GM12878 (cell line): Measurements from ENCODE around the gene KRTAP5-3. TPM values are rescaled to one million over a fixed set of nuclear protein-coding genes. Genes with fewer than 3 reads are reported as not detected.
"Not testable (repeated sequence)": the region's sequence is repeated elsewhere in the genome, so short reads cannot be mapped to it uniquely, and the experiment has no call there.

Experiments used
- ATAC-seq: fragments of 200-7000 bp; cut with Tn5 transposase; 3 replicates; pipeline ENCODE4 v1.9.1; 2020; ENCODE audit warnings: mild to moderate bottlenecking, moderate library complexity
- BruUV-seq: library from RNA; stranded (reverse); fragments of 400-500 nt; replicated peaks from 2 replicates; lab custom pipeline; 2021; lab: Mats Ljungman, UMichigan
- CTCF ChIA-PET: fragments of 300-600 bp; sonication (Branson Sonifier 250); formaldehyde crosslinking; extraction: SDS; loops from one replicate; lab custom pipeline; 2021; ENCODE audit warnings: inconsistent platforms; lab: Yijun Ruan, JAX
- POLR2A ChIA-PET: fragments of 350-600 bp; formaldehyde crosslinking; extraction: SDS; loops from one replicate; lab custom pipeline; 2021; ENCODE audit warnings: inconsistent platforms; lab: Charles Lee
- RAD21 ChIA-PET: fragments of 300-600 bp; sonication (Branson Sonifier 250); formaldehyde crosslinking; loops from one replicate; lab custom pipeline; 2023; ENCODE audit warnings: antibody characterized with exemption; ENCODE audit not compliant: unreplicated experiment; lab: Charles Lee
- SMC1A ChIA-PET: fragments of 300-600 bp; sonication (Branson Sonifier 250); formaldehyde crosslinking; loops from one replicate; lab custom pipeline; 2023; ENCODE audit not compliant: unreplicated experiment, uncharacterized antibody; lab: Charles Lee
- DNase-seq: peaks from one replicate; pipeline ENCODE4 v3.0.0-alpha.2; 2011; ENCODE audit warnings: low read depth, low spot score
- FAIRE-seq: peaks from 3 replicates; lab custom pipeline; 2011; peaks lifted over from hg19 to GRCh38; lab: Jason Lieb, UNC
- H2AFZ ChIP-seq: 2 replicates; pipeline ENCODE4 v1.6.0; 2011; ENCODE audit warnings: low read depth, low read length, control low read depth; ENCODE audit not compliant: control insufficient read depth
- H3K27ac ChIP-seq: 2 replicates; pipeline ENCODE4 v1.5.1; 2011; ENCODE audit warnings: control low read depth; ENCODE audit not compliant: control insufficient read depth, insufficient read depth
- H3K27me3 ChIP-seq, 2 experiments: replicated peaks in 1 of 2; 2 replicates each; pipeline versions ENCODE4 v1.6.0 to v1.6.1; 2011; ENCODE audit warnings: low read length in 1 of 2; ENCODE audit not compliant: control insufficient read depth in 2 of 2, insufficient read depth in 2 of 2
- H3K36me3 ChIP-seq, 2 experiments: 2 replicates each; pipeline ENCODE4 v1.5.1; 2011; ENCODE audit warnings: low read length in 1 of 2; ENCODE audit not compliant: control insufficient read depth in 2 of 2, insufficient read depth in 2 of 2
- H3K4me1 ChIP-seq: 2 replicates; pipeline ENCODE4 v1.6.1; 2011; ENCODE audit warnings: mild to moderate bottlenecking, low read length, moderate library complexity, mixed read lengths; ENCODE audit not compliant: control insufficient read depth, insufficient read depth
- H3K4me2 ChIP-seq: 2 replicates; pipeline ENCODE4 v1.6.0; 2011; ENCODE audit warnings: control low read depth; ENCODE audit not compliant: control insufficient read depth, insufficient read depth
- H3K4me3 ChIP-seq: fragments of 200-600 bp; sonication (generic); 2 replicates; pipeline ENCODE4 v1.5.1; 2016
- H3K79me2 ChIP-seq: 2 replicates; pipeline ENCODE4 v1.6.0; 2011; ENCODE audit warnings: low read length; ENCODE audit not compliant: control insufficient read depth, insufficient read depth
- H3K9ac ChIP-seq: 2 replicates; pipeline ENCODE4 v1.8.0; 2011; ENCODE audit warnings: low read length, control low read depth, mixed read lengths; ENCODE audit not compliant: control insufficient read depth, insufficient read depth
- H3K9me3 ChIP-seq: replicated peaks from 3 replicates; pipeline ENCODE4 v1.5.1; 2011; ENCODE audit warnings: mild to moderate bottlenecking, low read length; ENCODE audit not compliant: control insufficient read depth, insufficient read depth
- H4K20me1 ChIP-seq: 2 replicates; pipeline ENCODE4 v1.6.0; 2011; ENCODE audit not compliant: control insufficient read depth, insufficient read depth
- EP300 ChIP-seq, 2 experiments: fragments of 150-350 bp in 1 of 2; IDR thresholded peaks; 2 replicates each; pipeline ENCODE4 v1.6.1; 2011 to 2012; ENCODE audit warnings: low read depth in 2 of 2, low read length in 2 of 2, borderline replicate concordance in 1 of 2, improper control_type of control experiment in 1 of 2, inconsistent platforms in 1 of 2; ENCODE audit not compliant: control insufficient read depth in 1 of 2
- FOXM1 ChIP-seq: IDR thresholded peaks from 2 replicates; pipeline ENCODE4 v1.6.1; 2012; ENCODE audit warnings: low read depth, mild to moderate bottlenecking, inconsistent platforms, low read length, moderate library complexity
- HDGF ChIP-seq: fragments of 450-650 bp; IDR thresholded peaks from 2 replicates; pipeline ENCODE4 v1.6.1; 2016; ENCODE audit warnings: antibody characterized with exemption
- IKZF1 ChIP-seq: fragments of 450-650 bp; conservative IDR thresholded peaks from 2 replicates; pipeline ENCODE4 v1.6.1; 2017; ENCODE audit warnings: antibody characterized with exemption, mild to moderate bottlenecking
- MLLT1 ChIP-seq: fragments of 450-650 bp; IDR thresholded peaks from 2 replicates; pipeline ENCODE4 v1.6.1; 2016; ENCODE audit warnings: mild to moderate bottlenecking
- MXI1 ChIP-seq: fragments of 150-350 bp; IDR thresholded peaks from 2 replicates; pipeline ENCODE4 v1.6.1; 2011; ENCODE audit warnings: low read depth, mild to moderate bottlenecking, inconsistent platforms, low read length, improper control_type of control experiment
- PAX8 ChIP-seq: fragments of 450-650 bp; IDR thresholded peaks from 2 replicates; pipeline ENCODE4 v1.6.1; 2017; ENCODE audit warnings: mild to moderate bottlenecking, moderate library complexity
- SMARCA5 ChIP-seq: fragments of 450-650 bp; IDR thresholded peaks from 2 replicates; pipeline ENCODE4 v1.6.1; 2017; ENCODE audit warnings: mild to moderate bottlenecking
- TCF12 ChIP-seq: IDR thresholded peaks from 2 replicates; pipeline ENCODE4 v1.6.1; 2011; ENCODE audit warnings: low read depth, mild to moderate bottlenecking, low read length
- WGBS: methylation state at CpG from one replicate; pipeline ENCODE4 v1.1.6; 2016; ENCODE audit warnings: low lambda C conversion rate; ENCODE audit not compliant: insufficient replicate concordance, insufficient coverage; ENCODE audit errors: missing lambda C conversion rate; 5-methylcytosine and 5-hydroxymethylcytosine counted together
- in situ Hi-C: fragments of 300-500 bp; cut with MboI; formaldehyde crosslinking; loops from 9 replicates; pipeline ENCODE4 v1.14.3; 2018; ENCODE audit warnings: mixed read lengths
- intact Hi-C: fragments of 100-400 bp; cut with micrococcal nuclease; formaldehyde crosslinking; loops from one replicate; pipeline ENCODE4 v1.14.2; 2022; ENCODE audit not compliant: unreplicated experiment
- polyA plus RNA-seq, 11 experiments: library from polyadenylated mRNA; depleted of rRNA in 4 of 11; unstranded in 6 of 11; stranded (reverse) in 5 of 11; fragments of >200 nt; fragmentation: Nextera tagmentation in 4 of 11; fragmentation: Illumina TruSeq in 1 of 11; extraction: Ambion mirVana in 4 of 11; extraction: Trizol in 1 of 11; gene quantifications; 1 replicate in 1 of 11; 2 replicates in 10 of 11; pipeline versions ENCODE4 v1.2.1 to v1.2.3, GENCODE V29; 2011 to 2016; ENCODE audit warnings: inconsistent platforms in 2 of 11, missing spikeins in 2 of 11, low read depth in 1 of 11
- total RNA-seq, 4 experiments: library from RNA; depleted of rRNA in 3 of 4; stranded (reverse); fragments of >200 nt in 3 of 4; fragmentation: Illumina TruSeq in 1 of 4; extraction: Trizol in 1 of 4; gene quantifications; 2 replicates each; pipeline versions ENCODE4 v1.2.1 to v1.2.3, GENCODE V29; 2013 to 2021

The KRTAP5-3 gene
- total and polyA plus RNA-seq, 10 of the 15 experiments (the other 5 are each of a cell fraction or from before 2014, with no cell fraction given): not detected

GRCh38 chr11:1589996-1590395 is 18.3 kb downstream of the KRTAP5-3 start:
- Histone ChIP-seq H3K9ac (no peak overlapping the region), H3K36me3 (no peaks in the 10 kb centered on the region), H2AFZ (no peak overlapping the region), H3K27me3 (no peaks in the 10 kb centered on the region; a peak in 1 of 4 replicates), H4K20me1 (no peaks in the 10 kb centered on the region), H3K4me1 (no peaks in the 10 kb centered on the region), H3K79me2 (no peaks in the 10 kb centered on the region), H3K27ac (no peak overlapping the region), H3K9me3 (no peaks in the 10 kb centered on the region; the same call in 2 of the 3 replicates), H3K4me3 (no peak overlapping the region), H3K4me2 (no peak overlapping the region)
- no TSS peak for BruUV-seq
- DNase-seq (no peak), FAIRE-seq (no peak), ATAC-seq (no peak)
- TF ChIP-seq MXI1 (no peak), MLLT1 (no peak), EP300 (IDR thresholded peaks at IDR 0.05; ENCODE audit: borderline replicate concordance in 1 of 2, control insufficient read depth in 1 of 2, low read depth in 2 of 2, low read length in 2 of 2) (no peak), PAX8 (no peak), TCF12 (no peak), HDGF (no peak), SMARCA5 (no peak), IKZF1 (no peak), FOXM1 (no peak)
- intact Hi-C loops (no loop called here), in situ Hi-C loops (no loop called here)
- 69% methylated on average over 6 of the region's 6 CpGs for WGBS
- POLR2A ChIA-PET: no interaction called here
- CTCF ChIA-PET: interaction anchor here (1.2 to 1.9 kb wide), 2 partner anchors 15 to 37 kb away, joined by 3 to 4 read pairs; no protein-coding TSS in a partner anchor
- RAD21 ChIA-PET: no interaction called here
- SMC1A ChIA-PET: no interaction called here

GRCh38 chr11:1589191-1589963 is 18.9 kb downstream of the KRTAP5-3 start:
- ATAC-seq, SMC1A ChIA-PET, intact Hi-C loops, H2AFZ ChIP-seq, H3K4me2 ChIP-seq, H3K36me3 ChIP-seq, RAD21 ChIA-PET, DNase-seq, H3K27me3 ChIP-seq, H4K20me1 ChIP-seq, in situ Hi-C loops, POLR2A ChIA-PET, BruUV-seq, H3K9ac ChIP-seq, H3K9me3 ChIP-seq, H3K4me3 ChIP-seq, H3K79me2 ChIP-seq, H3K4me1 ChIP-seq, H3K27ac ChIP-seq, FAIRE-seq: not testable (repeated sequence)
- 2% methylated on average over 7 of the region's 10 CpGs for WGBS
- CTCF ChIA-PET: interaction anchor here (1.2 to 1.9 kb wide), 4 partner anchors 11 to 135 kb away, joined by 3 to 4 read pairs (median 4); no protein-coding TSS in a partner anchor
